CD4-positive, CD25-positive, alpha-beta regulatory T cell (primary cell): ENCODE results near the gene TAGLN. TPM values are rescaled to one million over a fixed set of nuclear protein-coding genes. Genes with fewer than 3 reads are reported as not detected.
"Not testable (repeated sequence)": the region's sequence is repeated elsewhere in the genome, so short reads cannot be mapped to it uniquely, and the experiment has no call there.

Experiments used
- ATAC-seq, 2 donors: fragments of 150-1000 bp; cut with Tn5 transposase; one replicate each; pipeline ENCODE4 v1.10.0; 2021; ENCODE audit warnings: low read depth in 2 of 2, moderate number of reproducible peaks in 2 of 2, moderate library complexity in 1 of 2
- DNase-seq, 3 donors: peaks; one replicate each; pipeline versions ENCODE4 v3.0.0 to v3.0.0-alpha.2; 2012 to 2022; ENCODE audit warnings: mixed read lengths in 1 of 3
- H3K27ac ChIP-seq: one replicate; pipeline ENCODE4 v1.7.0; 2013; ENCODE audit warnings: mild to moderate bottlenecking, low read length; ENCODE audit not compliant: insufficient read depth, poor library complexity, severe bottlenecking
- H3K27me3 ChIP-seq: one replicate; pipeline ENCODE4 v1.7.0; 2013; ENCODE audit warnings: low read length; ENCODE audit not compliant: control insufficient read depth, insufficient read depth
- H3K36me3 ChIP-seq: one replicate; pipeline ENCODE4 v1.7.0; 2013; ENCODE audit warnings: mild to moderate bottlenecking, low read length, moderate library complexity; ENCODE audit not compliant: control insufficient read depth, insufficient read depth
- H3K4me1 ChIP-seq: 2 replicates; pipeline ENCODE4 v1.7.0; 2013; ENCODE audit warnings: mild to moderate bottlenecking, low read length; ENCODE audit not compliant: insufficient read depth, control insufficient read depth, poor library complexity, severe bottlenecking
- H3K4me3 ChIP-seq: one replicate; pipeline ENCODE4 v1.7.0; 2013; ENCODE audit warnings: low read depth, mild to moderate bottlenecking, low read length, moderate library complexity
- H3K9me3 ChIP-seq, 2 experiments: 1 replicate in 1 of 2; 2 replicates in 1 of 2; pipeline ENCODE4 v1.7.0; 2013; ENCODE audit warnings: low read length in 2 of 2, mild to moderate bottlenecking in 1 of 2, moderate library complexity in 1 of 2; ENCODE audit not compliant: control insufficient read depth in 2 of 2
- H3K27ac Mint-ChIP-seq, 3 donors: one replicate each; pipeline ENCODE4 v1.8.0; 2020 to 2022; ENCODE audit warnings: mild to moderate bottlenecking in 3 of 3, mixed read lengths in 3 of 3, moderate library complexity in 2 of 3
- H3K27me3 Mint-ChIP-seq: one replicate; pipeline ENCODE4 v1.8.0; 2022; ENCODE audit warnings: mild to moderate bottlenecking, mixed read lengths
- H3K36me3 Mint-ChIP-seq: one replicate; pipeline ENCODE4 v1.8.0; 2020; ENCODE audit warnings: mixed read lengths
- H3K4me1 Mint-ChIP-seq, 4 donors: one replicate each; pipeline ENCODE4 v1.8.0; 2020 to 2022; ENCODE audit warnings: mixed read lengths in 4 of 4, mild to moderate bottlenecking in 1 of 4
- H3K4me3 Mint-ChIP-seq, 4 donors: one replicate each; pipeline ENCODE4 v1.8.0; 2020 to 2022; ENCODE audit warnings: mild to moderate bottlenecking in 4 of 4, mixed read lengths in 4 of 4, moderate library complexity in 3 of 4
- H3K9me3 Mint-ChIP-seq, 7 donors: one replicate each; pipeline ENCODE4 v1.8.0; 2020 to 2022; ENCODE audit warnings: mixed read lengths in 7 of 7, mild to moderate bottlenecking in 3 of 7, moderate library complexity in 2 of 7
- polyA plus RNA-seq, 4 donors: library from polyadenylated mRNA; unstranded; fragments of 300-500 nt; fragmentation: Illumina TruSeq; gene quantifications; one replicate each; pipeline ENCODE4 v1.2.3, GENCODE V29; 2021
- total RNA-seq: library from RNA; stranded (reverse); gene quantifications from one replicate; pipeline ENCODE4 v1.2.3, GENCODE V29; 2022

Gene TAGLN
- total and polyA plus RNA-seq, 5 donors from 2014 or later, result 0.25 to 11.7 (median 0.89) TPM

DNA sequence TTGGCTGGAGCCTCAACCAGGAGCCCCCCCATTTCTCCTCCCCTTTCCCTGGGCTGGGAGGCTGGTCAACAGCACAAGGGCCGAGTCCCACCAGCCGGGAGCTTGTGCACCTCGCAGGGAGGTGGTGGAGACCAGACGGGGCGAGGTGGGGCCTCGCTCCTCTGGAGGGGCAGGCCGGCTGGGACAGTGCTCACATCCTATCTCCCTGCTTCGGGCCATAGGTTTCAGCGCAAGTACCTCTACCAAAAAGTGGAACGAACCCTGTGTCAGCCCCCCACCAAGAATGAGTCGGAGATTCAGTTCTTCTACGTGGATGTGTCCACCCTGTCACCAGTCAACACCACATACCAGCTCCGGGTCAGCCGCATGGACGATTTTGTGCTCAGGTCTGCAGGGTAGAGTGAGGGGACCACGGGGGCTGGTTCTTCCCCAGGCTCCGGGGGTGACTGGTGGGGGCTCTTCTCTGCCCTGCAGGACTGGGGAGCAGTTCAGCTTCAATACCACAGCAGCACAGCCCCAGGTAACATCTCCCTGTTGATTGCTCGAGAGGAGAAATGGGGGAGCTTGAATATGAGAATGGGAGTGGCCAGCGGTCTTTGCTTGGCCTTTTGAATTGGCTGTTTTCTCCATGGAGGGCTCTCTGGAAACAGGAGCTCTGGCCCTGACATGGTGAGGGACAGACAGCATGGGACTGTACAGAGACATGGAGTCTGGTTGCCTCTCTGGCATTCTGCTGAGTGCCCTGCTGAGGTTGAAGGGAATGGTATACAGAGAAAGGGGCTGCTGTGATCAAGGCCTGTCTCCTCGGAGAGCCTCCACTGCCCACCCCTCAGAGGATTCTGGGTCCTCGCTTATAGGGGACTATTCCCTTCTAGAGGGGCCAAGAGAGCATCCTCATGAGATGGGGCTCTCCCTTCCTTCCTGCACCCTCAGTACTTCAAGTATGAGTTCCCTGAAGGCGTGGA, 17.3 kb upstream of the TAGLN start:
- no peak overlapping the region for H3K4me3 ChIP-seq
- H3K4me3 Mint-ChIP-seq, result peak overlapping the region in 1 of 4 donors; percentile 98
- H3K9me3 Mint-ChIP-seq, result no peaks in the 10 kb centered on the region
- peaks cover 27% of the 10 kb centered on the region for H3K4me1 ChIP-seq
- peaks cover 13 to 39% (median 27%) of the 10 kb centered on the region in 4 donors for H3K4me1 Mint-ChIP-seq
- H3K27me3 ChIP-seq, result no peaks in the 10 kb centered on the region
- peak overlapping the region; percentile 48 to 97 (median 84) for H3K27ac Mint-ChIP-seq
- peaks cover 10% of the 10 kb centered on the region for H3K36me3 ChIP-seq
- ATAC-seq (no peak), DNase-seq (no peak)
- H3K9me3 ChIP-seq, result no peaks in the 10 kb centered on the region
- no peaks in the 10 kb centered on the region for H3K27me3 Mint-ChIP-seq
- no peak overlapping the region for H3K27ac ChIP-seq
- peaks cover 9% of the 10 kb centered on the region for H3K36me3 Mint-ChIP-seq

DNA sequence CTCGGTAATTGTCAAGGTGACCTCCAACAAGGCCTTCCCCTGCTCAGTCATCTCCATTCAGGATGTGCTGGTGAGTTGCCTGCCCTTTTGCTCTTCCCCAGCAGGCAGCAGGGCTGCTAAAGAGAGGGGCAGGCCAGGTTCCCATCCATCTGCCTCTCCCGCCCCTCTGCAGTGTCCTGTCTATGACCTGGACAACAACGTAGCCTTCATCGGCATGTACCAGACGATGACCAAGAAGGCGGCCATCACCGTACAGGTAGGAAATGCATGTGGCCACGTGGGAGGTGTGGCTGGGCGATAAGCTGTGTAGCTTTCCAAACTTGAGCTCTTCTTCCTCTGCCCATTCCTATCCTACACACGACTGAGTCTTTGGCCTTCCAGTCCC, 16.6 kb upstream of the TAGLN start:
- Histone ChIP-seq H3K36me3 (peaks cover 10% of the 10 kb centered on the region), H3K27me3 (no peaks in the 10 kb centered on the region), H3K9me3 (no peaks in the 10 kb centered on the region), H3K4me1 (peaks cover 27% of the 10 kb centered on the region), H3K4me3 (no peak overlapping the region), H3K27ac (no peak overlapping the region)
- Mint-ChIP-seq H3K27me3 (no peaks in the 10 kb centered on the region), H3K9me3 (no peaks in the 10 kb centered on the region), H3K27ac (no peak overlapping the region), H3K4me1 (peaks cover 15 to 39% (median 26%) of the 10 kb centered on the region in 4 donors), H3K4me3 (peak overlapping the region in 3 of 4 donors; percentile 19 to 47 (median 38)), H3K36me3 (peaks cover 15% of the 10 kb centered on the region)
- no peak for ATAC-seq
- DNase-seq, result no peak

DNA sequence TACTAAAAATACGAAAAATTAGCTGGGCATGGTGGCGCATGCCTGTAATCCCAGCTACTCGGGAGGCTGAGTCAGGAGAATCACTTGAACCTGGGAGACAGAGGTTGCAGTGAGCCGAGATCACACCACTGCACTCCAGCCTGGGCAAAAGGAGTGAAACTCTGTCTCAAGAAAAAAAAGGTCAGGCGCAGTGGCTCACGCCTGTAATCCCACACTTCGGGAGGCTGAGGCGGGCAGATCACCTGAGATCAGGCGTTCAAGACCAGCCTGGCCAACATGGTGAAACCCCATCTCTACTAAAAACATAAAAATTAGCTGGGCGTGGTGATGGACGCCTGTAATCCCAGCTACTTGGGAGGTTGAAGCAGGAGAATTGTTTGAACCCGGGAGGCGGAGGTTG, 16.0 kb upstream of the TAGLN start:
- H3K27me3 Mint-ChIP-seq, H3K9me3 Mint-ChIP-seq, H3K27ac ChIP-seq, ATAC-seq, H3K27ac Mint-ChIP-seq, H3K4me3 ChIP-seq, H3K27me3 ChIP-seq, DNase-seq, H3K9me3 ChIP-seq: not testable (repeated sequence)
- Histone ChIP-seq H3K36me3 (peaks cover 10% of the 10 kb centered on the region), H3K4me1 (peaks cover 23% of the 10 kb centered on the region)
- Mint-ChIP-seq H3K36me3 (peaks cover 16% of the 10 kb centered on the region), H3K4me3 (peak overlapping the region in 1 of 4 donors; percentile 47), H3K4me1 (peaks cover 9 to 34% (median 21%) of the 10 kb centered on the region in 4 donors)

DNA sequence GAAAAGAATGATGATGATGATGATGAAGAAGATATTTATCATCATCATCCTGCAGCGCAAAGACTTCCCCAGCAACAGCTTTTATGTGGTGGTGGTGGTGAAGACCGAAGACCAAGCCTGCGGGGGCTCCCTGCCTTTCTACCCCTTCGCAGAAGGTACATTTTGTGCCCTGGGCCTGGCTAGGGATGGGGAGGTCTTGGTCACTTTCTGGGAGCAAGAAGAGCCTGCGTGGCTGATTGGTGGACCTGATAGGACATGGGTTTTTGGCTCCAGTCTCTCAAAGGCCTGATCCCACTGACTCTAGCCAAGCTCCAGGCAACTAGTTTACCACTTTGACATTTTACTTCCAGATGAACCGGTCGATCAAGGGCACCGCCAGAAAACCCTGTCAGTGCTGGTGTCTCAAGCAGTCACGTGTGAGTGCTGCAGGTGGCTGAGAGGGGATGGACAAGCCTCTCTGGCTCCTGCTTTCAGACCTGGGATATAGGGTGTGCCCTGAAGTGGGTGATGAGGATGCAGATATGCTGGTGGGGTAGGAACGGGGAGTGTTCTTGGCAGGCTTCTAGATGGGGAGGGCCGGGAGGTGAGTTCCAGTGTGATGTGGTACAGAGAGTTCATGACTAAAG, 15.3 kb upstream of the TAGLN start:
- Mint-ChIP-seq H3K4me3 (no peak overlapping the region), H3K36me3 (peaks cover 16% of the 10 kb centered on the region), H3K4me1 (peaks cover 9 to 27% (median 19%) of the 10 kb centered on the region in 4 donors), H3K9me3 (no peaks in the 10 kb centered on the region), H3K27me3 (no peaks in the 10 kb centered on the region), H3K27ac (no peak overlapping the region)
- no peak for DNase-seq
- peaks cover 10% of the 10 kb centered on the region for H3K36me3 ChIP-seq
- H3K4me3 ChIP-seq, result no peak overlapping the region
- H3K27me3 ChIP-seq, result no peaks in the 10 kb centered on the region
- no peak for ATAC-seq
- H3K9me3 ChIP-seq, result no peaks in the 10 kb centered on the region
- peaks cover 20% of the 10 kb centered on the region for H3K4me1 ChIP-seq
- no peak overlapping the region for H3K27ac ChIP-seq

DNA sequence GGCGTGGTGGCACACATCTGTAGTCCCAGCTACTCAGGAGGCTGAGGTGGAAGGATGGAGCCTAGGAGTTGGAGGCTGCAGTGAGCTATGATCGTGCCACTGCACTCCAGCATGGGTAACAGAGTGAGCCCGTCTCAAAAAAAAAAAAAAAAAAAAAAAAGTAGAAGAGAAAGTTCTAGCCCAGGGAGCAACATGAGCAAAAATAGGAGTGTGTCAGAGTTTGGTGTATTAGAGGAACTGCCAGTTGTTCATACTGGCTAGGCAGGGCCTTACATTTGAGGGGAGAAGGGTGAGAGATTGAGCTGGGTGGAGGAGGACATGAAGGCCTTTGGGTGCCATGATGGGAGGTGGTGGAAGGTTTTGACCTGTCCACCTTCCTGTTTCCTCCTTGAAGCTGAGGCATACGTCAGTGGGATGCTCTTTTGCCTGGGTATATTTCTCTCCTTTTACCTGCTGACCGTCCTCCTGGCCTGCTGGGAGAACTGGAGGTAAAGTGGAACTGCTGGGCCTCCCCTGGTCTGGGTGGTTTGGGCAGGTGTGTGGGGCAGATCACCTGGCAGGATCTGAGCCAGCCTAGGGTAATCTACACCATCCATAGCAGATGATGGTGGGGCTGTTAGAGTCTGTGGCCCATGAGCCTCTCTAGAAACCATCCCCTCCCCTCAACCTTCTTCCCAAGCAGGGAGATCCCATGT, 13.3 kb upstream of the TAGLN start:
- peaks cover 19% of the 10 kb centered on the region for H3K36me3 ChIP-seq
- H3K4me1 Mint-ChIP-seq, result peaks cover 5 to 12% (median 11%) of the 10 kb centered on the region in 4 donors
- peaks cover 3% of the 10 kb centered on the region for H3K4me1 ChIP-seq
- H3K27me3 ChIP-seq, result no peaks in the 10 kb centered on the region
- ATAC-seq (no peak), DNase-seq (no peak)
- no peak overlapping the region for H3K27ac ChIP-seq
- H3K27me3 Mint-ChIP-seq, result no peaks in the 10 kb centered on the region
- H3K27ac Mint-ChIP-seq, result peak overlapping the region in 2 of 3 donors; percentile 81 to 85
- H3K9me3 Mint-ChIP-seq, result no peaks in the 10 kb centered on the region
- peaks cover 16% of the 10 kb centered on the region for H3K36me3 Mint-ChIP-seq
- no peaks in the 10 kb centered on the region for H3K9me3 ChIP-seq
- H3K4me3 ChIP-seq, result no peak overlapping the region
- peak overlapping the region in 1 of 4 donors; percentile 32 for H3K4me3 Mint-ChIP-seq

DNA sequence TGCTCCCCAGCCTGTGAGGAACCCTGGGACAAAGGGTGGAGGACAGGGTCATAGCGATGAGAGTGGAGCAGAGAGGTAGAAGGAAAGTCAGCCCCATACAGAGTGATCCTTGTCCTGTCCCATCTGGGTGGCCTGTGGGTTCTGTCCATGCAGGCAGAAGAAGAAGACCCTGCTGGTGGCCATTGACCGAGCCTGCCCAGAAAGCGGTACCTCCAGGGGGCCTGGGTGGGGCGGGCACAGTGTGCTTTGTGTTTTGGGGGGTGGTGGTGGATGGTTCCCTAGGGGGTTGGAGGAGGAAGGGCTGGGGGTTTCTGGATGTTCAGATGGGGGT, 12.8 kb upstream of the TAGLN start:
- no peaks in the 10 kb centered on the region for H3K4me1 ChIP-seq
- H3K4me3 ChIP-seq, result no peak overlapping the region
- peak overlapping the region in 1 of 3 donors; percentile 81 for H3K27ac Mint-ChIP-seq
- peaks cover 19% of the 10 kb centered on the region for H3K36me3 ChIP-seq
- ATAC-seq, result no peak
- no peak for DNase-seq
- H3K4me3 Mint-ChIP-seq, result peak overlapping the region in 1 of 4 donors; percentile 32
- peaks cover 16% of the 10 kb centered on the region for H3K36me3 Mint-ChIP-seq
- peaks cover 5 to 7% (median 6%) of the 10 kb centered on the region in 4 donors for H3K4me1 Mint-ChIP-seq
- no peaks in the 10 kb centered on the region for H3K9me3 Mint-ChIP-seq
- H3K27me3 ChIP-seq, result no peaks in the 10 kb centered on the region
- no peak overlapping the region for H3K27ac ChIP-seq
- no peaks in the 10 kb centered on the region for H3K27me3 Mint-ChIP-seq
- no peaks in the 10 kb centered on the region for H3K9me3 ChIP-seq

DNA sequence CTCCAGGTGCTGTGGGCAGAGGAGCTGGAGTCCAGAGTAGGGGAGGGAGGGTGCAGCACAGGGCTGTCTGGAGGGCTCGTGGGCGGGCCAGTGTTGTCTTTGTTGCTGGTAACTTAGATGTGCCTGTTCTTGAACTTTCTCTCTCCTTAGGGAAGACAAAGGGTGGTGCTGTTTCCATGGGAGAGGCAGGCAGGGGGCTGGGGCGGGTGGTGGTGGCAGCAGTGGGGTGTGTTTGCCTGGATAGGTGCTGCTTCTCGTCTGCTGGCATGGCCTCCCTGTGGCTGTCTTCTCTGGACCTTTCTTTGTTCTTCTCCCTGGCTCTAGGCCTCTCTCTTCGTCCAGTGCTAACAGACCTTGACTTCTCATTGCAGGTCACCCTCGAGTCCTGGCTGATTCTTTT, 12.2 kb upstream of the TAGLN start:
- Mint-ChIP-seq H3K9me3 (no peaks in the 10 kb centered on the region), H3K27ac (peak overlapping the region in 1 of 3 donors; percentile 12), H3K36me3 (peaks cover 16% of the 10 kb centered on the region), H3K4me3 (peak overlapping the region in 1 of 4 donors; percentile 71), H3K27me3 (no peaks in the 10 kb centered on the region), H3K4me1 (peaks cover 5 to 6% (median 5%) of the 10 kb centered on the region in 4 donors)
- Histone ChIP-seq H3K4me3 (no peak overlapping the region), H3K4me1 (no peaks in the 10 kb centered on the region), H3K9me3 (no peaks in the 10 kb centered on the region), H3K27me3 (no peaks in the 10 kb centered on the region), H3K27ac (no peak overlapping the region), H3K36me3 (peaks cover 19% of the 10 kb centered on the region)
- ATAC-seq, result no peak
- DNase-seq, result no peak
